ENCODE data around the gene CRYBG1.

CRYBG1 gene

DNA sequence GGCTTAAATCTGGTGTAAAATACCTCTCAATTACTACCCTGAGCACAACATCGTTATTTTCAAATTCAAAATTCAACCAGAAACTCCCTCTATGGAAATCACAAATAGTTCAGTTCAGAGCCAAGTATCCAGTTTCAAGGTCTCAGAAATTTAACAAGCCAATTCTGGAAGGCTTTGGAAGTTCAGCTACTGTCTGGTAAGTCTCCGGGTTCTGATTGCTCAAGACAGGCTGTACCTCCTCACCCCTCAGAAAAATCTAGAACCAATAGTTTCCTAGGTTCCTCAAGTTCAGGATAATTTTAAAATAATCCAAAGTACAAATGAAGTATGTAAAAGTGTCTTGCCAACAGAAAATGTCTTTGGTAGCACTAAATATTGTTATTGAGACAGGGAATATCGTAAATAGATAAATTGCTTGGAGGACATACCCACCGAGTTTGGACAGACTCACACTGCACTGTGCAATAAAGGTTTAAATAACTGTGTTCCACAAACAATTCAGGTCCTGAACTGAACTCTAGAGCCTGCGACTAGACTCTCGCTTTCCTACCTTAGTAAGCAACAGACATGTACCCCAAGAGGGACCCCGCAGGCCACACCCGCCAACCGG lies 35.7 kb upstream of the CRYBG1 start:
- DNase-seq (ENCODE audit: low read depth) = no peak
- H3K4me3 ChIP-seq (ENCODE audit: low read depth, low read length) = peak overlapping the region; percentile 81
- TF ChIP-seq, protein P1, sequence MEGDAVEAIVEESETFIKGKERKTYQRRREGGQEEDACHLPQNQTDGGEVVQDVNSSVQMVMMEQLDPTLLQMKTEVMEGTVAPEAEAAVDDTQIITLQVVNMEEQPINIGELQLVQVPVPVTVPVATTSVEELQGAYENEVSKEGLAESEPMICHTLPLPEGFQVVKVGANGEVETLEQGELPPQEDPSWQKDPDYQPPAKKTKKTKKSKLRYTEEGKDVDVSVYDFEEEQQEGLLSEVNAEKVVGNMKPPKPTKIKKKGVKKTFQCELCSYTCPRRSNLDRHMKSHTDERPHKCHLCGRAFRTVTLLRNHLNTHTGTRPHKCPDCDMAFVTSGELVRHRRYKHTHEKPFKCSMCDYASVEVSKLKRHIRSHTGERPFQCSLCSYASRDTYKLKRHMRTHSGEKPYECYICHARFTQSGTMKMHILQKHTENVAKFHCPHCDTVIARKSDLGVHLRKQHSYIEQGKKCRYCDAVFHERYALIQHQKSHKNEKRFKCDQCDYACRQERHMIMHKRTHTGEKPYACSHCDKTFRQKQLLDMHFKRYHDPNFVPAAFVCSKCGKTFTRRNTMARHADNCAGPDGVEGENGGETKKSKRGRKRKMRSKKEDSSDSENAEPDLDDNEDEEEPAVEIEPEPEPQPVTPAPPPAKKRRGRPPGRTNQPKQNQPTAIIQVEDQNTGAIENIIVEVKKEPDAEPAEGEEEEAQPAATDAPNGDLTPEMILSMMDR (IDR thresholded peaks at IDR 0.05; ENCODE audit: insufficient read depth, low read depth, low read length, missing control alignments) = no peak

DNA sequence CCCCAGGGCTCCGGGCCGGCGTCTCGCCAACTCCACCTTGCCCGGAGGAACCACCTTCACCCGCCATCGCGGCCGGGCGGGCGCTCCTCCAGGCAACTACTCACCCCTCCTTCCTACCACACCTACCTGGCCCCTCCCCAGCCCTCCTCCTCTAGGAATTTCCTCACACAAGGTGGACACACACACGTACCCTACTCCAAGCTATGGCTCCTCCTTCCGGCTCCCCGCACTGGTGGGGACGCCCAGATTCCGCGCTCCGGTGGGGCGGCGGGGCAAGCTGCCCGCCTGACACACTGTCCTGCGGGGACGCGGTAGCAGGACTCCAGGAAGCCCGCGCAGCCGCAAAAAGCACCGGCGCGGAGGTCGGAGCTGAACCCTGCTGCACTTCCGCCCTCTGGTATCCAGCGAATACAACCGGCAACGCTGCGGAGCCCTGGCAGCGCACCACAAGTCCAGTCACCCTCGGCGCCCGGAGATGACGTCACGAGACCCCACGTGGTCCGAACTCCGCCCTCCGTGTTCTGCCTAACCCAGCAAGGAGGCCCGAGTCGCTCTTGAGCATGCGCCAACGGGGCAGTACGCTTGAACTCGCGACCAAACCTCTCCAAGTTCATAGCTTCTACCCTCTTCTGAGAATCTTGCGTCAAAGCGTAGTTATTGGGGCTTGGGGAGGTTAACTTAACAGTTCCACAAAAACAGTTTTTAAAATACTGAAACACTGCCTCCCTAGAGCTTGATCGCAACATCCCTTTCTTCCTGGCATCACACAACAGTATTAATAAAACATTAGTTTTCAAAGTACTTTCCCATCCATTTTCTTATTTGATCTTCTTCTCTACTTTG lies 35.0 kb upstream of the CRYBG1 start, which contains the start of gene ATG5:
TSS of gene ATG5 (minus strand) at position 425 of the 843 bp plus-strand sequence. CDS start 9,552 bp downstream, outside the sequence.
- DNase-seq (ENCODE audit: low read depth) = peak; percentile 100
- H3K4me3 ChIP-seq (ENCODE audit: low read depth, low read length) = peak within 1 kb of the TSS; percentile 81
- TF ChIP-seq, protein P1 (IDR thresholded peaks at IDR 0.05; ENCODE audit: insufficient read depth, low read depth, low read length, missing control alignments) = no peak

DNA sequence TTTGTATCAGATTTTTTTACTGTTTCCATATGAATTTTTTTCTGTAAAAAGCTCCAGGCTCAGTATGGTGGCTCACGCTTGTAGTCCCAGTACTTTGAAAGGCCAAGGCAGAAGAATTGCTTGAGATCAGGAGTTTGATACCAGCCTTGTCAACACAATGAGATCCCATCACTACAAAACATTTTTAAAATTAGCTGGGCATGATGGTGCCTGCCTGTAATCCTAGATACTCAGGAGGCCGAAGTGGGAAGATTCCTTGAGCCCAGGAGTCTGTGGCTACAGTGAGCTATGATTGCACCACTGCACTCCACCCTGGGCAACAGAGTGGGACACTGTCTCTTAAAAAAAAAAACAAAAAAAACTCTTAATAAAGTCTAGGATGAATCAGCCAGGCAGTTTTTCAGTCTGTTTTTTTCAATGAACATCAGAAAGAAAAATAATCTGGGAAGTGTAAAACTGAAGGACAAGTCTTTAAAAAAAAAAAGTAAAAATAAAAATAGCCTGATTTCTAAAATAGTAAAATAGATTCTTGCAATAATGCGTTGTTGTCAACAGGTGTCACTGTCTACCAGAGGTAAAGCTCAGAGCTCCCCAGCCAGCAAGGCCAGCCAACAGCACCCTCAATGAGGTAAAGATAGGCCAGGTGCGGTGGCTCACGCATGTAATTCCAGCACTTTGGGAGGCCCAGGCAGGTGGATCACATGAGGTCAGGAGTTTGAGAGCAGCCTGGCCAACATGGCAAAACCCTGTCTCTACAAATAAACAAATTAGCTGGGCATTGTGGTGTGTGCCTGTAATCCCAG lies 25.7 kb upstream of the CRYBG1 start:
- no peak overlapping the region for H3K4me3 ChIP-seq (ENCODE audit: low read depth, low read length)
- TF ChIP-seq, protein P1 (IDR thresholded peaks at IDR 0.05; ENCODE audit: insufficient read depth, low read depth, low read length, missing control alignments) = peak; percentile 60
- DNase-seq (ENCODE audit: low read depth) = peak; percentile 73

DNA sequence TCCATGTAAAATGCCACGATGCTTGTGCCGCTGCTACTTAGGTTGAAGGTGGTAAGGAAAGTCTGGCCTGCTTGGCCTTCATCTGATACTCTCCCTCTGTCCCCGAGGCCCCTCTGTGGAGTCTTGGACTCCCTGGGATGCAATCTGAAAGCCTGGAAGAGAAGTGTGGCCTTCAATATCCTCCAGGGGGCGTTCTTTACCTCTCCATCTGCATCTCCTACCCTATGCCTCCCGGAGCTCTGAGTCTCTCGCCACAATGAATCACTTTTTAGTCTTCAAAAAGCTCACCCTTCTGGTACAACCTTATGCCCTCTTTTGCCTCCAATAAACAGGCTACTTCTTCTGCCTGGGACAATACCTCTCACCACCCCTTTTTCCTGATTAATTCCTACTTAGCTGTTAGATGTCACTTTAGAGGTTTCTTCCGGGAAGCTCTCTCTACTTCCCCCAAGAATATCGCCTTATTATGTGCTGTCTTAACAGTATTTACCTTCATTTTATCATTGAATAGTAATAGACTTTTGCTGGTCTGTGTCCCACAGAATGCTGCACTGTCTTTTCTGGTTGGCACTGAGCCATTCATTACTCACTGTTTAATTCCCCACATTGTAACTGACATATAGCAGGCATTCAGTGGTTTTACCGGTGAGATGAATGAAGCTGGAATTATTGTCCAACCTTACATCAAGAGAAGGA lies 21.0 kb upstream of the CRYBG1 start:
- TF ChIP-seq, protein P1 (IDR thresholded peaks at IDR 0.05; ENCODE audit: insufficient read depth, low read depth, low read length, missing control alignments) = peak; percentile 70
- DNase-seq (ENCODE audit: low read depth) = peak; percentile 43
- no peak overlapping the region for H3K4me3 ChIP-seq (ENCODE audit: low read depth, low read length)

DNA sequence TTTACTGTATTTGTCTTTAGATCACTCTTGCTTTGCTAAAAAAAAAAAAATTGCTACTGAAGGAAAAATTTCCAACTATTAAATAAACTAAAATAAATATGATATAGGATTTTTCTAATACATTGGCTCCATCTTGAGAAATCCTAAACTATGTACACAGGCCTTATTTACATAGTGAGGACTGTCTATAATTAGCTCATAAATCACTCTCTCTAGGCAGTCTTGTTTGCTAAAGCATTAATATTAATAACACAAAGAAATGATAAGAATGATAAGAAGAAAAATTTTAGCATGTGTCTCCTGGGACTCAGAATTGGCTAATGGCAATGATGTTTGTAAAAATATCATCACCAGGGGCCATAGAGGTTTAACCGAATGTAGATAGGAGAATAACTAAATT lies 13.3 kb upstream of the CRYBG1 start:
- H3K4me3 ChIP-seq (ENCODE audit: low read depth, low read length) = no peak overlapping the region
- TF ChIP-seq, protein P1 (IDR thresholded peaks at IDR 0.05; ENCODE audit: insufficient read depth, low read depth, low read length, missing control alignments) = no peak
- no peak for DNase-seq (ENCODE audit: low read depth)

DNA sequence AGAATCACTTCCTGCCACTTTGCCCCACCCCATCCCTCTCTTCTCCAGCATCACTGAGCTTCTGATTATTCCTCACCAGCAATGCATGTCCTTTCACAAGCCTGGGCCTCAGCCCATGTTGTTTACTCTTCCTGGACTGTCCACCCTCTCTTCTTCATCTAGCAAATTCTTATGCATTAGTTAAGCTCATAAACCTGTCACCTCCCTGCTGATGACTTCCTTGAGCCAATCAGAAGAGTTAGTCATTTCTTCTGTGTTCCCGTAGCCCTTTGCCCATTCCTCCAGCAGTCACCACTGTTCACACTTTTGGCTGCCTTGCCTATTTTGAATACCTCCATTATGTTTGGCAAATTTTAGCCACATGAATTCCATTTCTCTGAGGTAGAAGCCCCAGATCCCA lies 4.1 kb upstream of the CRYBG1 start:
- TF ChIP-seq, protein P1 (IDR thresholded peaks at IDR 0.05; ENCODE audit: insufficient read depth, low read depth, low read length, missing control alignments) = no peak
- no peak for DNase-seq (ENCODE audit: low read depth)
- no peak overlapping the region for H3K4me3 ChIP-seq (ENCODE audit: low read depth, low read length)

All from GM12865 (cell line).